GM18868 (cell line): ENCODE data around the gene WWP2.

Experiments
- ATAC-seq: cut with Tn5 transposase; IDR thresholded peaks from one replicate; pipeline ENCODE4 v1.9.1; 2021; ENCODE audit warnings: mild to moderate bottlenecking, moderate library complexity; ENCODE audit not compliant: unreplicated experiment

The WWP2 gene

GRCh38 chr16:69924041-69924775 lies 162.1 kb downstream of the WWP2 start:
- ATAC-seq = no peak

GRCh38 chr16:69924777-69925191 lies 162.7 kb downstream of the WWP2 start:
- no peak for ATAC-seq

- ATAC-seq = no peak
Observed at GRCh38 chr16:69925311-69925710, 163.2 kb downstream of the WWP2 start.

GRCh38 chr16:69926241-69926640 lies 164.1 kb downstream of the WWP2 start:
- ATAC-seq = no peak

GRCh38 chr16:69927056-69927757 lies 165.1 kb downstream of the WWP2 start:
- no peak for ATAC-seq

- ATAC-seq = no peak
Observed at GRCh38 chr16:69928856-69929400, 166.8 kb downstream of the WWP2 start.

GRCh38 chr16:69929480-69929879 lies 167.3 kb downstream of the WWP2 start:
- no peak for ATAC-seq

GRCh38 chr16:69930117-69930776 lies 168.1 kb downstream of the WWP2 start:
- ATAC-seq = no peak

GRCh38 chr16:69931631-69932030 lies 169.5 kb downstream of the WWP2 start:
- ATAC-seq = no peak

GRCh38 chr16:69932228-69932627 lies 170.1 kb downstream of the WWP2 start:
- ATAC-seq = no peak

- no peak for ATAC-seq
Observed at GRCh38 chr16:69932691-69933392, 170.7 kb downstream of the WWP2 start.

- no peak for ATAC-seq
Observed at GRCh38 chr16:69934044-69934443, 171.9 kb downstream of the WWP2 start.

GRCh38 chr16:69934751-69935150 lies 172.6 kb downstream of the WWP2 start:
- no peak for ATAC-seq

- ATAC-seq = no peak
Observed at GRCh38 chr16:69935278-69935711, 173.2 kb downstream of the WWP2 start.

GRCh38 chr16:69935740-69936139 lies 173.6 kb downstream of the WWP2 start:
- no peak for ATAC-seq

- ATAC-seq = no peak
Observed at GRCh38 chr16:69936252-69936651, 174.1 kb downstream of the WWP2 start.

GRCh38 chr16:69936751-69937211 lies 174.6 kb downstream of the WWP2 start:
- ATAC-seq = no peak

- ATAC-seq = no peak
Observed at GRCh38 chr16:69937465-69937951, 175.4 kb downstream of the WWP2 start.

GRCh38 chr16:69938981-69939820 lies 177.1 kb downstream of the WWP2 start:
- no peak for ATAC-seq
